Esophagus (tissue), 2 donors: ENCODE data around the gene VASH1. TPM values are rescaled to one million over a fixed set of nuclear protein-coding genes. Genes with fewer than 3 reads are reported as not detected.

Source experiments
- H3K27ac ChIP-seq, 2 donors: one replicate each; pipeline ENCODE4 v1.5.1; 2013; ENCODE audit warnings: low read depth in 2 of 2, mild to moderate bottlenecking in 2 of 2, inconsistent platforms in 1 of 2, low read length in 1 of 2, moderate library complexity in 1 of 2
- H3K27me3 ChIP-seq, 2 donors: one replicate each; pipeline ENCODE4 v1.6.1; 2013; ENCODE audit warnings: low read length in 2 of 2, control low read depth in 1 of 2, mild to moderate bottlenecking in 1 of 2; ENCODE audit not compliant: insufficient read depth in 2 of 2, control insufficient read depth in 1 of 2
- H3K36me3 ChIP-seq, 2 donors: one replicate each; pipeline ENCODE4 v1.6.1; 2013; ENCODE audit warnings: low read length in 1 of 2; ENCODE audit not compliant: control insufficient read depth in 2 of 2, insufficient read depth in 2 of 2
- H3K4me1 ChIP-seq, 2 donors: one replicate each; pipeline ENCODE4 v1.6.1; 2013; ENCODE audit warnings: low read length in 1 of 2; ENCODE audit not compliant: control insufficient read depth in 2 of 2, insufficient read depth in 2 of 2
- H3K4me3 ChIP-seq, 2 donors: one replicate each; pipeline ENCODE4 v1.5.1; 2013; ENCODE audit warnings: low read length in 2 of 2, mild to moderate bottlenecking in 2 of 2, low read depth in 1 of 2, moderate library complexity in 1 of 2
- H3K9me3 ChIP-seq, 2 donors: one replicate each; pipeline ENCODE4 v1.6.1; 2013; ENCODE audit warnings: mild to moderate bottlenecking in 2 of 2, low read depth in 1 of 2, low read length in 1 of 2, moderate library complexity in 1 of 2; ENCODE audit not compliant: control insufficient read depth in 2 of 2, insufficient read depth in 1 of 2
- WGBS, 2 donors: extraction: QIAGEN DNeasy Blood & Tissue Kit; methylation state at CpG; one replicate each; pipeline ENCODE4 v1.1.7; 2013; 5-methylcytosine and 5-hydroxymethylcytosine counted together
- polyA plus RNA-seq, 2 donors: library from polyadenylated mRNA; stranded (reverse); fragments of 200-250 nt; gene quantifications; one replicate each; pipeline ENCODE4 v1.2.3, GENCODE V29; 2013
- donor health status: healthy with polysubstance abuse.
- donor health status: Bipolar disorder and iron deficiency.

The VASH1 gene
- polyA plus RNA-seq, 2 donors, result 1.9 to 2.4 TPM

GRCh38 chr14:76769636-76770292 lies 8.5 kb downstream of the VASH1 start:
- H3K27me3 ChIP-seq, result no peaks in the 10 kb centered on the region
- H3K9me3 ChIP-seq, result no peaks in the 10 kb centered on the region
- H3K4me3 ChIP-seq, result no peak overlapping the region
- H3K4me1 ChIP-seq, result no peaks in the 10 kb centered on the region
- no peaks in the 10 kb centered on the region for H3K36me3 ChIP-seq
- WGBS, 2 donors, result 86 to 91% methylated on average over 18 of the region's 18 CpGs
- H3K27ac ChIP-seq, result no peak overlapping the region

GRCh38 chr14:76770521-76771436 lies 9.5 kb downstream of the VASH1 start:
- no peaks in the 10 kb centered on the region for H3K27me3 ChIP-seq
- H3K27ac ChIP-seq, result no peak overlapping the region
- 86% methylated on average over 10 of the region's 10 CpGs for WGBS, 2 donors
- H3K4me3 ChIP-seq, result no peak overlapping the region
- H3K36me3 ChIP-seq, result no peaks in the 10 kb centered on the region
- no peaks in the 10 kb centered on the region for H3K9me3 ChIP-seq
- no peaks in the 10 kb centered on the region for H3K4me1 ChIP-seq

GRCh38 chr14:76771437-76771980 lies 10.2 kb downstream of the VASH1 start:
- no peaks in the 10 kb centered on the region for H3K4me1 ChIP-seq
- no peak overlapping the region for H3K27ac ChIP-seq

GRCh38 chr14:76772300-76773187 lies 11.3 kb downstream of the VASH1 start:
- H3K36me3 ChIP-seq, result no peaks in the 10 kb centered on the region
- no peaks in the 10 kb centered on the region for H3K4me1 ChIP-seq
- WGBS, 2 donors, result 59 to 67% methylated on average over 13 of the region's 13 CpGs
- H3K27me3 ChIP-seq, result no peaks in the 10 kb centered on the region
- H3K4me3 ChIP-seq, result no peak overlapping the region
- peak overlapping the region; percentile 22 to 38 for H3K27ac ChIP-seq
- no peaks in the 10 kb centered on the region for H3K9me3 ChIP-seq

More at GRCh38 chr14:76771437-76771980, 10.2 kb downstream of the VASH1 start:
- no peaks in the 10 kb centered on the region for H3K36me3 ChIP-seq
- H3K27me3 ChIP-seq, result no peaks in the 10 kb centered on the region
- H3K4me3 ChIP-seq, result no peak overlapping the region
- 84 to 86% methylated on average over 9 of the region's 9 CpGs for WGBS, 2 donors
- no peaks in the 10 kb centered on the region for H3K9me3 ChIP-seq

GRCh38 chr14:76773188-76773885 lies 12.1 kb downstream of the VASH1 start:
- Histone ChIP-seq H3K9me3 (no peaks in the 10 kb centered on the region), H3K36me3 (no peaks in the 10 kb centered on the region), H3K27ac (peak overlapping the region; percentile 22 to 38), H3K4me1 (no peaks in the 10 kb centered on the region), H3K27me3 (no peaks in the 10 kb centered on the region), H3K4me3 (no peak overlapping the region)
- 28 to 34% methylated on average over 8 of the region's 8 CpGs for WGBS, 2 donors

GRCh38 chr14:76773956-76774820 lies 12.9 kb downstream of the VASH1 start:
- Histone ChIP-seq H3K4me1 (no peaks in the 10 kb centered on the region), H3K27me3 (no peaks in the 10 kb centered on the region), H3K9me3 (no peaks in the 10 kb centered on the region), H3K36me3 (no peaks in the 10 kb centered on the region), H3K27ac (no peak overlapping the region), H3K4me3 (no peak overlapping the region)
- 82 to 88% methylated on average over 18 of the region's 18 CpGs for WGBS, 2 donors

- no peaks in the 10 kb centered on the region for H3K9me3 ChIP-seq
- 83% methylated on average over 22 of the region's 22 CpGs for WGBS, 2 donors
- no peak overlapping the region for H3K27ac ChIP-seq
- no peaks in the 10 kb centered on the region for H3K4me1 ChIP-seq
- no peaks in the 10 kb centered on the region for H3K36me3 ChIP-seq
- H3K27me3 ChIP-seq, result no peaks in the 10 kb centered on the region
- H3K4me3 ChIP-seq, result no peak overlapping the region
Observed at GRCh38 chr14:76774821-76775694, 13.8 kb downstream of the VASH1 start.
